Stromal cell of bone marrow (primary cell): Measurements from ENCODE around the gene FCER1G.
"Not testable (repeated sequence)": the region's sequence is repeated elsewhere in the genome, so short reads cannot be mapped to it uniquely, and the experiment has no call there.

Experiments
- DNase-seq: peaks from one replicate; pipeline ENCODE4 v3.0.0-alpha.2; 2012; ENCODE audit warnings: low read depth

Gene FCER1G

GRCh38 chr1:161229896-161230295 is 14.8 kb downstream of the FCER1G start:
- DNase-seq: no peak

GRCh38 chr1:161230762-161231161 is 15.7 kb downstream of the FCER1G start:
- no peak for DNase-seq

GRCh38 chr1:161233102-161233501 is 18.0 kb downstream of the FCER1G start:
- DNase-seq: no peak

- DNase-seq: no peak
Observed at GRCh38 chr1:161235957-161236775, 21.1 kb downstream of the FCER1G start.

- no peak for DNase-seq
Observed at GRCh38 chr1:161238039-161238473, 23.0 kb downstream of the FCER1G start, which contains the start of gene NR1I3. Gene NR1I3 (minus strand): TSS chr1:161238203. CDS start chr1:161236565, 1,638 bp downstream.

- DNase-seq: no peak
Observed at GRCh38 chr1:161241682-161242081, 26.6 kb downstream of the FCER1G start.

GRCh38 chr1:161242313-161242712 is 27.2 kb downstream of the FCER1G start:
- no peak for DNase-seq

- no peak for DNase-seq
Observed at GRCh38 chr1:161244888-161245287, 29.8 kb downstream of the FCER1G start.

GRCh38 chr1:161250100-161250499 is 35.0 kb downstream of the FCER1G start:
- DNase-seq: not testable (repeated sequence)

- no peak for DNase-seq
Observed at GRCh38 chr1:161250829-161251228, 35.7 kb downstream of the FCER1G start.

GRCh38 chr1:161251579-161251978 is 36.5 kb downstream of the FCER1G start:
- DNase-seq: no peak

- not testable (repeated sequence) for DNase-seq
Observed at GRCh38 chr1:161255302-161255701, 40.2 kb downstream of the FCER1G start.

GRCh38 chr1:161255955-161256520 is 40.9 kb downstream of the FCER1G start:
- DNase-seq: not testable (repeated sequence)

GRCh38 chr1:161257109-161257508 is 42.0 kb downstream of the FCER1G start:
- not testable (repeated sequence) for DNase-seq

GRCh38 chr1:161258439-161259344 is 43.6 kb downstream of the FCER1G start, which contains the start of gene PCP4L1:
Gene PCP4L1 (plus strand): TSS chr1:161258745. CDS start chr1:161258975, 230 bp downstream.
- peak; percentile 13 for DNase-seq

GRCh38 chr1:161259345-161259702 is 44.2 kb downstream of the FCER1G start:
- DNase-seq: no peak

- no peak for DNase-seq
Observed at GRCh38 chr1:161259765-161260164, 44.7 kb downstream of the FCER1G start.

- DNase-seq: peak; percentile 8
Observed at GRCh38 chr1:161260376-161261260, 45.5 kb downstream of the FCER1G start.

- DNase-seq: no peak
Observed at GRCh38 chr1:161261261-161262235, 46.5 kb downstream of the FCER1G start.

- no peak for DNase-seq
Observed at GRCh38 chr1:161265305-161265704, 50.2 kb downstream of the FCER1G start.
